GM21447 (cell line): ENCODE data around the gene ARFGEF2.
"Not testable (repeated sequence)": the region's sequence is repeated elsewhere in the genome, so short reads cannot be mapped to it uniquely, and the experiment has no call there.

ENCODE experiments used
- ATAC-seq: cut with Tn5 transposase; IDR thresholded peaks from one replicate; pipeline ENCODE4 v1.9.1; 2021; ENCODE audit not compliant: unreplicated experiment

Gene ARFGEF2

GRCh38 chr20:48921168-48921882 is at the start of gene ARFGEF2:
TSS of gene ARFGEF2 (plus strand) at chr20:48921711. CDS start at chr20:48921890, 179 bp downstream.
- peak; percentile 60 for ATAC-seq

- ATAC-seq, result no peak
These were observed 46.1 kb upstream of the ARFGEF2 start for GRCh38 chr20:48875233-48875913.

GRCh38 chr20:48875914-48876240 is 45.6 kb upstream of the ARFGEF2 start:
- ATAC-seq, result no peak

- ATAC-seq, result no peak
These were observed 44.2 kb upstream of the ARFGEF2 start for GRCh38 chr20:48877304-48877703.

- ATAC-seq, result no peak
These were observed 42.8 kb upstream of the ARFGEF2 start for GRCh38 chr20:48878534-48879248.

- ATAC-seq, result no peak
These were observed 41.8 kb upstream of the ARFGEF2 start for GRCh38 chr20:48879612-48880245.

- no peak for ATAC-seq
These were observed 41.2 kb upstream of the ARFGEF2 start for GRCh38 chr20:48880331-48880730.

- no peak for ATAC-seq
These were observed 40.4 kb upstream of the ARFGEF2 start for GRCh38 chr20:48880981-48881657.

- ATAC-seq, result no peak
These were observed 36.3 kb upstream of the ARFGEF2 start for GRCh38 chr20:48885237-48885636.

GRCh38 chr20:48886194-48886593 is 35.3 kb upstream of the ARFGEF2 start:
- ATAC-seq, result no peak

GRCh38 chr20:48886811-48887210 is 34.7 kb upstream of the ARFGEF2 start:
- no peak for ATAC-seq

GRCh38 chr20:48888517-48888916 is 33.0 kb upstream of the ARFGEF2 start:
- not testable (repeated sequence) for ATAC-seq

GRCh38 chr20:48889140-48889790 is 32.2 kb upstream of the ARFGEF2 start:
- no peak for ATAC-seq

- ATAC-seq, result no peak
These were observed 30.1 kb upstream of the ARFGEF2 start for GRCh38 chr20:48891235-48892048.

- ATAC-seq, result no peak
These were observed 29.5 kb upstream of the ARFGEF2 start for GRCh38 chr20:48892049-48892470.

- ATAC-seq, result no peak
These were observed 28.6 kb upstream of the ARFGEF2 start for GRCh38 chr20:48892891-48893290.

GRCh38 chr20:48893374-48893773 is 28.1 kb upstream of the ARFGEF2 start:
- no peak for ATAC-seq

GRCh38 chr20:48897305-48898010 is 24.1 kb upstream of the ARFGEF2 start:
- no peak for ATAC-seq

- no peak for ATAC-seq
These were observed 23.3 kb upstream of the ARFGEF2 start for GRCh38 chr20:48898210-48898609.
